NCI-H1048 (cell line): ENCODE results near the gene GLIS1.

Experiments used
- DNase-seq: peaks from one replicate; lab custom pipeline; 2025; lab: John Stamatoyannopoulos, UW

Gene GLIS1

GRCh38 chr1:53485478-53486394 is 253.2 kb downstream of the GLIS1 start:
- peak; percentile 40 for DNase-seq

- DNase-seq, result no peak
Observed at GRCh38 chr1:53484705-53485477, 254.1 kb downstream of the GLIS1 start.

- DNase-seq, result no peak
Observed at GRCh38 chr1:53483656-53484055, 255.3 kb downstream of the GLIS1 start.

GRCh38 chr1:53483170-53483569 is 255.8 kb downstream of the GLIS1 start:
- no peak for DNase-seq

GRCh38 chr1:53482441-53483153 is 256.4 kb downstream of the GLIS1 start:
- DNase-seq, result no peak

- no peak for DNase-seq
Observed at GRCh38 chr1:53481456-53481855, 257.5 kb downstream of the GLIS1 start.

GRCh38 chr1:53480678-53481077 is 258.3 kb downstream of the GLIS1 start:
- DNase-seq, result no peak

GRCh38 chr1:53478502-53478818 is 260.5 kb downstream of the GLIS1 start:
- DNase-seq, result no peak

GRCh38 chr1:53477651-53478501 is 261.1 kb downstream of the GLIS1 start:
- DNase-seq, result no peak

- DNase-seq, result no peak
Observed at GRCh38 chr1:53476579-53476978, 262.4 kb downstream of the GLIS1 start.

GRCh38 chr1:53475664-53476063 is 263.3 kb downstream of the GLIS1 start:
- DNase-seq, result no peak

- DNase-seq, result no peak
Observed at GRCh38 chr1:53473463-53473862, 265.5 kb downstream of the GLIS1 start.

GRCh38 chr1:53471000-53471399 is 268.0 kb downstream of the GLIS1 start:
- DNase-seq, result no peak

- no peak for DNase-seq
Observed at GRCh38 chr1:53470584-53470983, 268.4 kb downstream of the GLIS1 start.

- DNase-seq, result no peak
Observed at GRCh38 chr1:53470155-53470554, 268.8 kb downstream of the GLIS1 start.

- no peak for DNase-seq
Observed at GRCh38 chr1:53469373-53469772, 269.6 kb downstream of the GLIS1 start.

- no peak for DNase-seq
Observed at GRCh38 chr1:53468374-53468773, 270.6 kb downstream of the GLIS1 start.

- DNase-seq, result no peak
Observed at GRCh38 chr1:53467391-53467790, 271.6 kb downstream of the GLIS1 start.

GRCh38 chr1:53465023-53465957 is 273.7 kb downstream of the GLIS1 start:
- no peak for DNase-seq
